WTC11 (cell line): ENCODE results near the gene PROM2. TPM values are rescaled to one million over a fixed set of nuclear protein-coding genes. Genes with fewer than 3 reads are reported as not detected.

Source experiments
- ATAC-seq: fragments of 200-7000 bp; cut with Tn5 transposase; 2 replicates; pipeline ENCODE4 v1.10.0; 2021; ENCODE audit warnings: mild to moderate bottlenecking, moderate library complexity
- CTCF ChIA-PET: fragments of 300-600 bp; sonication (Branson Sonifier 250); formaldehyde crosslinking; loops from one replicate; lab custom pipeline; 2021; ENCODE audit warnings: antibody characterized with exemption; lab: Charles Lee
- POLR2A ChIA-PET: fragments of 350-600 bp; sonication (Branson Sonifier 250); formaldehyde crosslinking; loops from one replicate; lab custom pipeline; 2021; ENCODE audit warnings: antibody characterized with exemption; lab: Charles Lee
- DNase-seq: peaks from one replicate; pipeline ENCODE4 v3.0.0; 2021; ENCODE audit warnings: low spot score
- H3K27ac Mint-ChIP-seq: 2 replicates; pipeline ENCODE4 v1.8.0; 2021; ENCODE audit warnings: mixed read lengths
- H3K27me3 Mint-ChIP-seq: 2 replicates; pipeline ENCODE4 v1.8.0; 2021; ENCODE audit warnings: low read depth, mild to moderate bottlenecking, moderate library complexity, mixed read lengths
- H3K36me3 Mint-ChIP-seq: 2 replicates; pipeline ENCODE4 v1.8.0; 2021; ENCODE audit warnings: mixed read lengths
- H3K4me1 Mint-ChIP-seq: 2 replicates; pipeline ENCODE4 v1.8.0; 2022; ENCODE audit warnings: mixed read lengths
- H3K4me3 Mint-ChIP-seq: 2 replicates; pipeline ENCODE4 v1.8.0; 2021; ENCODE audit warnings: mild to moderate bottlenecking, moderate library complexity, mixed read lengths
- H3K9me3 Mint-ChIP-seq: 2 replicates; pipeline ENCODE4 v1.8.0; 2021; ENCODE audit warnings: mixed read lengths
- ATF6 ChIP-seq: sonication (generic); formaldehyde crosslinking; IDR thresholded peaks from 2 replicates; pipeline ENCODE4 v1.8.1; 2023; ENCODE audit warnings: mild to moderate bottlenecking, missing genetic modification reagents
- CREB1 ChIP-seq: sonication (generic); formaldehyde crosslinking; IDR thresholded peaks from 2 replicates; pipeline ENCODE4 v1.8.0; 2023; ENCODE audit warnings: mild to moderate bottlenecking, missing genetic modification reagents
- E2F5 ChIP-seq: sonication (generic); formaldehyde crosslinking; IDR thresholded peaks from 2 replicates; pipeline ENCODE4 v1.8.1; 2022; ENCODE audit warnings: mild to moderate bottlenecking, moderate library complexity, missing genetic modification reagents
- GTF2I ChIP-seq: fragments of 250-450 bp; sonication (Bioruptor Pico); conservative IDR thresholded peaks from 2 replicates; pipeline ENCODE4 v1.4.0; 2021; ENCODE audit warnings: mild to moderate bottlenecking
- NR3C1 ChIP-seq: sonication (generic); formaldehyde crosslinking; conservative IDR thresholded peaks from 2 replicates; pipeline ENCODE4 v1.8.1; 2023; ENCODE audit warnings: low read depth, mild to moderate bottlenecking, missing genetic modification reagents
- STAT6 ChIP-seq: sonication (generic); formaldehyde crosslinking; conservative IDR thresholded peaks from 2 replicates; pipeline ENCODE4 v1.8.1; 2023; ENCODE audit warnings: mild to moderate bottlenecking, low read depth, missing genetic modification reagents, moderate library complexity
- ZNF416 ChIP-seq: fragments of 250-450 bp; sonication (Bioruptor Pico); IDR thresholded peaks from 2 replicates; pipeline ENCODE4 v1.9.0; 2021; ENCODE audit warnings: mild to moderate bottlenecking, inconsistent platforms
- total RNA-seq: library from RNA; stranded (reverse); gene quantifications from 3 replicates; pipeline ENCODE4 v1.2.3, GENCODE V29; 2021
- TF ChIP-seq, protein P1 (sequence below): sonication (generic); formaldehyde crosslinking; IDR thresholded peaks from 2 replicates; pipeline ENCODE4 v1.8.1; 2023; ENCODE audit warnings: mild to moderate bottlenecking, missing genetic modification reagents, moderate library complexity
- TF ChIP-seq, protein P2 (sequence below): sonication (generic); formaldehyde crosslinking; IDR thresholded peaks from 2 replicates; pipeline ENCODE4 v1.8.1; 2023; ENCODE audit warnings: mild to moderate bottlenecking, moderate library complexity, missing genetic modification reagents
- TF ChIP-seq, protein P3 (sequence below): sonication (generic); formaldehyde crosslinking; IDR thresholded peaks from 2 replicates; pipeline ENCODE4 v1.8.1; 2022; ENCODE audit warnings: missing genetic modification reagents, borderline replicate concordance

Gene PROM2
- total RNA-seq, 1 experiment from 2014 or later: 8.3 TPM

- TF ChIP-seq, protein P1, sequence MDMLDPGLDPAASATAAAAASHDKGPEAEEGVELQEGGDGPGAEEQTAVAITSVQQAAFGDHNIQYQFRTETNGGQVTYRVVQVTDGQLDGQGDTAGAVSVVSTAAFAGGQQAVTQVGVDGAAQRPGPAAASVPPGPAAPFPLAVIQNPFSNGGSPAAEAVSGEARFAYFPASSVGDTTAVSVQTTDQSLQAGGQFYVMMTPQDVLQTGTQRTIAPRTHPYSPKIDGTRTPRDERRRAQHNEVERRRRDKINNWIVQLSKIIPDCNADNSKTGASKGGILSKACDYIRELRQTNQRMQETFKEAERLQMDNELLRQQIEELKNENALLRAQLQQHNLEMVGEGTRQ (CRISPR knock-in tag): no peak
- TF ChIP-seq ATF6 (CRISPR knock-in tag): no peak
Measured at GRCh38 chr2:95329401-95329800, 55.2 kb downstream of the PROM2 start (continued).

DNA sequence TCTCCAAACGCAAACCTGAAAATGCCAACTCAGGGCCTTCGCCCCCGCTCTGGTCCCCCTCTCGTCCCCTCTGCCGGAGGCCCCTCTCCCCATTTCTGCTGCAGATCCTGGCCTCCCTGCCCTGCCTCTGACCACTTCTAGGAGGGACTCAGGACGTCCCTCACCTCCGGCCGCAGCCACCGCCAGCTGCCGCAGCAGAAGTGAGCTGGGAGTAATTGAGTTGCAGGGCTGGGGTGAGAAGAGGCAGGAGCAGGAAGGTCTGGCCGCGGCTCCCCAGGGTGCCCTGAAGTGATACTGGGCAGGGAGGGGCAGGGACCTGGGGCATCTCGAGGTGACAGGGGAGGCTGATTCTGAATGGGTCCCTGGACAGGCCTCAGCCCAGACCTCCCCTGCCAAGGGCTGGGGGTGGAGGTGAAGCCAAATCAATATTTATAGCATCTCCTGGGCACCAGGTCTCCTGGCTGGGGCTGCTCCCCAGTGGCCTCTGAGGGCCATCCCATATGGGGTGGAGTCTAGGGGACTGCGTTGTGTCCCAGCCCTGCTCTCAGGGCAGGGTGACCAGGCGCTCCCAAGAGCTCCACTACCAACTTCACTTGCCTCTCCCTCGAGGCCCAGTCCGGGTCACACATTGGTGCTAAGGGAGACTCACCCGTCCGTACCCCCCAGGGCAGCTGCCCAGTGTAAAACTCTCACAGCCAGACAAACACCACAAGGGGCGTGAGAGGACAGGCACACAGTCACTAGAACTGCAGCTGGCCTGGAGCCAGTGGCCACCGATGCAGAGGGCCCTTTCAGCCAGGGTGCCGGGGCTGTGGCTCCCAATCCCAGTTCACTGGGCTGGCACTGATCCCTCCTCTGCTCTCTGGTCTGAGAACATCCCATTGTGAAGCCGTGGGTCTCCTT, 55.9 kb downstream of the PROM2 start:
- Mint-ChIP-seq H3K27me3 (no peaks in the 10 kb centered on the region; the same call in 1 of the 2 replicates), H3K4me3 (no peak overlapping the region), H3K36me3 (no peaks in the 10 kb centered on the region), H3K27ac (peak overlapping the region; percentile 10; the same call in 1 of the 2 replicates), H3K9me3 (peaks cover 9% of the 10 kb centered on the region), H3K4me1 (0 out of 2 replicates have a peak, but pooled peaks cover 2% of the 10 kb centered on the region)
- POLR2A ChIA-PET: no interaction called here
- DNase-seq: no peak
- no peak for TF ChIP-seq CREB1 (CRISPR knock-in tag)
- TF ChIP-seq, all 79 proteins: peak for 0
- CTCF ChIA-PET: interaction anchor here (0.7 to 5.2 kb wide), 5 partner anchors 10 to 99 kb away, joined by 3 to 28 read pairs (median 5); no protein-coding TSS in a partner anchor
- ATAC-seq: peak; percentile 23; the same call in 1 of the 2 replicates

GRCh38 chr2:95330794-95331338, 56.6 kb downstream of the PROM2 start:
- ChIA-PET POLR2A (no interaction called here), CTCF (interaction anchor here (0.6 to 5.2 kb wide), 6 partner anchors 9 to 99 kb away, joined by 3 to 28 read pairs (median 4); no protein-coding TSS in a partner anchor)
- Mint-ChIP-seq H3K4me1 (0 out of 2 replicates have a peak, but pooled peaks cover 2% of the 10 kb centered on the region), H3K27ac (peak overlapping the region; percentile 10; the same call in 1 of the 2 replicates), H3K36me3 (no peaks in the 10 kb centered on the region), H3K4me3 (no peak overlapping the region), H3K27me3 (no peaks in the 10 kb centered on the region; the same call in 1 of the 2 replicates), H3K9me3 (peaks cover 4% of the 10 kb centered on the region)
- TF ChIP-seq ZNF416: no peak
- ATAC-seq (no peak), DNase-seq (no peak)

- H3K9me3 Mint-ChIP-seq: no peaks in the 10 kb centered on the region
- ATAC-seq: no peak
- ChIA-PET CTCF (interaction anchor here (0.6 to 5.2 kb wide), 3 partner anchors 54 to 100 kb away, joined by 3 to 28 read pairs (median 4); no protein-coding TSS in a partner anchor), POLR2A (no interaction called here)
- H3K27ac Mint-ChIP-seq: no peak overlapping the region
- no peaks in the 10 kb centered on the region for H3K4me1 Mint-ChIP-seq
- no peaks in the 10 kb centered on the region; the same call in 1 of the 2 replicates for H3K27me3 Mint-ChIP-seq
- DNase-seq: no peak
- no peak for TF ChIP-seq NR3C1
- TF ChIP-seq, protein P2, sequence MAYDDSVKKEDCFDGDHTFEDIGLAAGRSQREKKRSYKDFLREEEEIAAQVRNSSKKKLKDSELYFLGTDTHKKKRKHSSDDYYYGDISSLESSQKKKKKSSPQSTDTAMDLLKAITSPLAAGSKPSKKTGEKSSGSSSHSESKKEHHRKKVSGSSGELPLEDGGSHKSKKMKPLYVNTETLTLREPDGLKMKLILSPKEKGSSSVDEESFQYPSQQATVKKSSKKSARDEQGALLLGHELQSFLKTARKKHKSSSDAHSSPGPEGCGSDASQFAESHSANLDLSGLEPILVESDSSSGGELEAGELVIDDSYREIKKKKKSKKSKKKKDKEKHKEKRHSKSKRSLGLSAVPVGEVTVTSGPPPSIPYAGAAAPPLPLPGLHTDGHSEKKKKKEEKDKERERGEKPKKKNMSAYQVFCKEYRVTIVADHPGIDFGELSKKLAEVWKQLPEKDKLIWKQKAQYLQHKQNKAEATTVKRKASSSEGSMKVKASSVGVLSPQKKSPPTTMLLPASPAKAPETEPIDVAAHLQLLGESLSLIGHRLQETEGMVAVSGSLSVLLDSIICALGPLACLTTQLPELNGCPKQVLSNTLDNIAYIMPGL (CRISPR knock-in tag): no peak
- TF ChIP-seq, protein P3, sequence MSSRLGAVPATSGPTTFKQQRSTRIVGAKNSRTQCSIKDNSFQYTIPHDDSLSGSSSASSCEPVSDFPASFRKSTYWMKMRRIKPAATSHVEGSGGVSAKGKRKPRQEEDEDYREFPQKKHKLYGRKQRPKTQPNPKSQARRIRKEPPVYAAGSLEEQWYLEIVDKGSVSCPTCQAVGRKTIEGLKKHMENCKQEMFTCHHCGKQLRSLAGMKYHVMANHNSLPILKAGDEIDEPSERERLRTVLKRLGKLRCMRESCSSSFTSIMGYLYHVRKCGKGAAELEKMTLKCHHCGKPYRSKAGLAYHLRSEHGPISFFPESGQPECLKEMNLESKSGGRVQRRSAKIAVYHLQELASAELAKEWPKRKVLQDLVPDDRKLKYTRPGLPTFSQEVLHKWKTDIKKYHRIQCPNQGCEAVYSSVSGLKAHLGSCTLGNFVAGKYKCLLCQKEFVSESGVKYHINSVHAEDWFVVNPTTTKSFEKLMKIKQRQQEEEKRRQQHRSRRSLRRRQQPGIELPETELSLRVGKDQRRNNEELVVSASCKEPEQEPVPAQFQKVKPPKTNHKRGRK (CRISPR knock-in tag): no peak
- no peak for TF ChIP-seq E2F5 (CRISPR knock-in tag)
- no peak for TF ChIP-seq GTF2I (CRISPR knock-in tag)
- no peak for TF ChIP-seq STAT6 (CRISPR knock-in tag)
- no peaks in the 10 kb centered on the region for H3K36me3 Mint-ChIP-seq
- no peak overlapping the region for H3K4me3 Mint-ChIP-seq
Measured at GRCh38 chr2:95331606-95332005, 57.4 kb downstream of the PROM2 start.
